Ectodermal cell (in vitro differentiated cells): ENCODE results near the gene OR9Q1. TPM values are rescaled to one million over a fixed set of nuclear protein-coding genes. Genes with fewer than 3 reads are reported as not detected.

Experiments
- H3K27ac ChIP-seq: 2 replicates; pipeline ENCODE4 v1.7.0; 2013; ENCODE audit warnings: mild to moderate bottlenecking, low read depth, low read length; ENCODE audit not compliant: insufficient read depth, poor library complexity, severe bottlenecking
- H3K27me3 ChIP-seq: 2 replicates; pipeline ENCODE4 v1.7.0; 2013; ENCODE audit warnings: mild to moderate bottlenecking, low read length; ENCODE audit not compliant: insufficient read depth, control insufficient read depth, poor library complexity, severe bottlenecking
- H3K36me3 ChIP-seq: one replicate; pipeline ENCODE4 v1.7.0; 2013; ENCODE audit warnings: low read length; ENCODE audit not compliant: control insufficient read depth, insufficient read depth
- H3K4me1 ChIP-seq: one replicate; pipeline ENCODE4 v1.7.0; 2013; ENCODE audit warnings: low read length; ENCODE audit not compliant: control insufficient read depth, insufficient read depth
- H3K4me3 ChIP-seq: 2 replicates; pipeline ENCODE4 v1.7.0; 2013; ENCODE audit warnings: low read depth, low read length, control low read depth; ENCODE audit not compliant: insufficient read depth
- H3K9me3 ChIP-seq: 2 replicates; pipeline ENCODE4 v1.7.0; 2013; ENCODE audit warnings: mild to moderate bottlenecking, low read length, moderate library complexity; ENCODE audit not compliant: control insufficient read depth
- WGBS, 2 experiments: methylation state at CpG; one replicate each; pipeline ENCODE4 v1.1.7; 2013; ENCODE audit warnings: missing lambda C conversion rate in 2 of 2; 5-methylcytosine and 5-hydroxymethylcytosine counted together
- polyA plus RNA-seq, 4 experiments: library from polyadenylated mRNA; stranded (reverse); fragments of 50-300 nt; gene quantifications; one replicate each; pipeline ENCODE4 v1.2.3, GENCODE V29; 2013

Gene OR9Q1
- not detected for polyA plus RNA-seq (2013, experiment 1 of 4)
- not detected for polyA plus RNA-seq (2013, experiment 2 of 4)
- polyA plus RNA-seq (2013, experiment 3 of 4) = not detected
- not detected for polyA plus RNA-seq (2013, experiment 4 of 4)

- WGBS, 2 experiments = 87 to 88% methylated on average over 2 to 4 of the region's 5 CpGs
- Histone ChIP-seq H3K9me3 (no peaks in the 10 kb centered on the region), H3K27me3 (no peaks in the 10 kb centered on the region), H3K4me1 (no peaks in the 10 kb centered on the region), H3K4me3 (no peak within 1 kb of the TSS), H3K36me3 (no peaks in the 10 kb centered on the region), H3K27ac (no peak within 1 kb of the TSS)
These were observed at the start of gene OR9Q1 for GRCh38 chr11:58023435-58023931. Gene OR9Q1, plus strand, starts transcription at chr11:58023881. Its CDS starts 155,564 bp downstream, at chr11:58179445.

- no peak overlapping the region for H3K4me3 ChIP-seq
- no peaks in the 10 kb centered on the region for H3K27me3 ChIP-seq
- no peaks in the 10 kb centered on the region for H3K9me3 ChIP-seq
- H3K36me3 ChIP-seq = no peaks in the 10 kb centered on the region
- WGBS, 2 experiments = 88 to 89% methylated on average over 1 of the region's 1 CpG
- peaks cover 6% of the 10 kb centered on the region for H3K4me1 ChIP-seq
- H3K27ac ChIP-seq = no peak overlapping the region
These were observed 49.5 kb upstream of the OR9Q1 start for GRCh38 chr11:57974132-57974531.

DNA sequence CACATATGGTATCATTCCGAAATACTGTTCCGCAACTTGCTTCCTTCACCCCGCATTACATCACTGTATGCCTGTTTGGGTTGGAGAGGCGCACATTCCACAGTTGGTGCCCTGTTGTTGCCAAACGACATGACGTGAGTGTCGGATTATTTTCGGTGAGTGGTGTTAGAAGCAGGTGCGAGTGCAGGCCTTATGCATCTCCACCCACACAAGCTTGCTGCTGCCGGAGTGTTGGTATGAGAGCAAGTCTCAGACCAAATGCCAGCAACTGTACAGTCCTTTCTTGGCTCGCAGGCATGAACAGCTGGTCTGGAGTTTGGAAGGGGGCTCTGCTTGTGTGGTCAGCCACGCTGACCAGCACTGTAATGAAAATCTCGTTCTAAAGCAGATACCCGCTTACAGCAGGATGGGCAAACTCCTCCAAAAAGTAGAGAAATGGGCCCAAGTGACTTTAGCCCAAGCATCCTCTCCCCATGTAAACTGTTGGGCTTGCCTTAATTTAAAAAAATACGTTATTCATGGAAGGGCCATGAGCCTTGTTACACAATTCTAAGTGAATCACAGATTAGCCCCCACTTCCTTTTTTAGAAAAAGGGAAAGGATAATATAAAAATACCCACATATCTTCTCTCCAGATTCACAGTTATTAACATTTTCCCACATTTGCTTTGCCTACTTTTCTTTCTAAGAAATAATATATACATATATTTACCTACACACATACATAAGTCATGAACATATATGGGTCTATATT lies 48.7 kb upstream of the OR9Q1 start:
- H3K4me3 ChIP-seq = no peak overlapping the region
- H3K4me1 ChIP-seq = peaks cover 6% of the 10 kb centered on the region
- no peaks in the 10 kb centered on the region for H3K27me3 ChIP-seq
- H3K36me3 ChIP-seq = no peaks in the 10 kb centered on the region
- no peaks in the 10 kb centered on the region for H3K9me3 ChIP-seq
- no peak overlapping the region for H3K27ac ChIP-seq
- WGBS, 2 experiments = 94 to 95% methylated on average over 15 of the region's 15 CpGs

DNA sequence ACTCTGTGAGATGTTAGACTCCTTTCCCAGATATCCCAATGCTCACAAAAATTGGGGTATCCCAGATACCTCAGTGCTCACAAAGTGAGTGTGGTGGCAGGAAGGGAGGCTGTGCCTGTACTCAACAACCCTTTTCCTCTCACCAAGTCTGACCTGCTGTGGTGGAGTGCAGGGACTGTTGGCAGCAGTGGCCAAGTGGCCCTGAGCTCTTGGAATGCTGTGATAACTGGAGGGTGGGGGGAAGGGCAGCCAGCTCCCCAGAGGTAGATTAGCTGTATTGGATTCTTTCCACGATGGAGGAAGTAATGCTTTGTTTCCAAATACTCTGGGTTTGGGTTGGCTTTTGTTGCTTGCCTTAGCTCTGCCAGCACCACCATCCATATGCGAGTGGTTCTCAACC lies 46.0 kb upstream of the OR9Q1 start:
- Histone ChIP-seq H3K36me3 (no peaks in the 10 kb centered on the region), H3K9me3 (no peaks in the 10 kb centered on the region), H3K27me3 (no peaks in the 10 kb centered on the region), H3K4me1 (peaks cover 6% of the 10 kb centered on the region), H3K27ac (no peak overlapping the region), H3K4me3 (no peak overlapping the region)
- WGBS, 2 experiments = 56 to 67% methylated on average over 2 of the region's 2 CpGs

DNA sequence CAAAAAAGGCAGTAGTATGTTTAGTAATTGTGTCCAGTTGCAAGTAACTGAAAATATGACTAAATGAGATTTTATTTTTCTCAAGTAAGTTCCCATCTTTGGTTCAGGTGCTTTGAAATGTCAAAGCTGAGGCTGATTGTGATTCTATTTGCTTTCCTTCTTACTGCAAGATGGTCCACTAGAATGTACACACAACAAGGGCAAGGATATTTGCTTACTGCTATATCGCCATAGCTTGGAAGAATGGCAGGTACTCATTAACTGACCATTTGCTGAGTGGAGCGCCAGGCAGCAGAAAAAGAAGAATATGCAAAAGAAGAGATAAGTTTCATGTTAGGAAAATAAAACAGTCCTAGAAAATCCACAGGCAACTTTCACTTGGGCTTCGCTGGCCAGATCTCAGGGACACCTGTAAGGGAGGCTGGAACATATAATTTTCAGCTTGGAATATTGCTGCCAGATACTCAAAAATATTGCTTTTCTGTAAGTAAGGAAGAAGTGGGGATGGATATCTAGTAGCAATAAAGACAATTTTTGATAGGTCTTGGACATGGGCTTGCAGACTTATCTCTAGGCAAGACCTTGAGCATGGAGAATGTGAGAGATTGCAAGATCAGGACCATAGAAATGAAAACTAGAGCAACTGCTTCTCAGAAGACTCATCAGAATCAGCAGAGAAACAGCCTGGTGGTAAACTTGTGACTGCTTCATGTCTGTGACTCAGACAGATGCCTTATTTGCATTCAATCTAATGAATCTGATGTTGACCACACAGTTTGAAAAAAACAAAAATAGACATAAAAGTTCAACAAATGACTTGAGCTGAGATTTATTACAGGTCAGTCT lies 44.8 kb upstream of the OR9Q1 start:
- WGBS, 2 experiments = 93 to 96% methylated on average over 3 of the region's 3 CpGs

DNA sequence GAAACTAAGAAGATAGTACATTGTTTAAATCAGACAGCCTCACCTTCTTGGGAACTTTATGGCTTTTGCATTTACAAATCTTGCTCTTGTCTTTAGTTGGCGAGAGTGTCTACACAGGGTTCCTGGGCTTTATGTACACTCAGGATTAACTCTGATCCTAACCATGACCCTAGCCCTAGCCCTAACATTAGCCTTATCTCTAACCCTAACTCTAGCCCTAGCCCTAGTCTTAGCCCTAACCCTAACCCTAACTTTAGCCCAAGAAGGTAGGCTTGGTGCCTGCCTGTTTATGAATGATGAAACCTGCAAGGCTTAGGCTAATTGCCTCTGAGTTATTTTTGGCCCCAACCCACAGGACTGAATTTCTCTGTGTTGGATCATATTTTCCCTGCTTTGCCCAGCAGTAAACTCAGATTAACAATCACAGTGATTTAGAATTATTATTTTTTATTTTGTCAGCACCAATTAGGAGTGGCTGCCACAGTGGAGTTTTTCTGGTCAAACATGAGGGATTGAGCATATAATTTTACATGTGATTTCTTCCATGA lies 44.1 kb upstream of the OR9Q1 start:
- WGBS, 2 experiments = 90 to 97% methylated on average over 1 of the region's 1 CpG
- Histone ChIP-seq H3K4me3 (no peak overlapping the region), H3K36me3 (no peaks in the 10 kb centered on the region), H3K4me1 (peaks cover 6% of the 10 kb centered on the region), H3K27ac (no peak overlapping the region), H3K9me3 (no peaks in the 10 kb centered on the region), H3K27me3 (no peaks in the 10 kb centered on the region)

More for the DNA sequence above, 44.8 kb upstream of the OR9Q1 start:
- no peaks in the 10 kb centered on the region for H3K36me3 ChIP-seq
- H3K4me3 ChIP-seq = no peak overlapping the region
- H3K4me1 ChIP-seq = peaks cover 6% of the 10 kb centered on the region
- no peaks in the 10 kb centered on the region for H3K27me3 ChIP-seq
- H3K9me3 ChIP-seq = no peaks in the 10 kb centered on the region
- no peak overlapping the region for H3K27ac ChIP-seq

DNA sequence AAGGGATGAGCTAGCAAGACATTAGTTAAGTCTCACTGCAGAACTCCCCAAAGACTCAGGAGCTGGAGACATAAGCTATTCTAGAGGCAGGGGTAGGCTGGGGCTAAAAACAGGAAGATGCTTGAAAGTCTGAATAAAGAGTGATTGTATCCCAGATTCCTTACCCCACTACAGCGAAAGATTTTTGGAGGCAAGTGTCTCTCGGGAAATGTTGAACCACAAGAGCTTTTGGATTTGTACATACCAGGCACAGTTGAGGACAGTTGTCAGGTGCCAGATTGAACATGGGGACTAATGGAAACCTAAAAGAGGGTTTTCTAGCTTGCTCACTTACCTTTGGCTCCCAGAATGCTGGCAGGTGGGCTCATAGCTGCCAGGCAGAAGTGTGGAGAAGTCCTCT lies 43.5 kb upstream of the OR9Q1 start:
- Histone ChIP-seq H3K4me1 (peaks cover 6% of the 10 kb centered on the region), H3K27me3 (no peaks in the 10 kb centered on the region), H3K36me3 (no peaks in the 10 kb centered on the region), H3K27ac (no peak overlapping the region), H3K4me3 (no peak overlapping the region), H3K9me3 (no peaks in the 10 kb centered on the region)
- 91 to 100% methylated on average over 2 of the region's 2 CpGs for WGBS, 2 experiments

GRCh38 chr11:57981536-57981935 lies 42.1 kb upstream of the OR9Q1 start:
- peaks cover 6% of the 10 kb centered on the region for H3K4me1 ChIP-seq
- no peaks in the 10 kb centered on the region for H3K27me3 ChIP-seq
- no peak overlapping the region for H3K27ac ChIP-seq
- 95 to 96% methylated on average over 3 of the region's 3 CpGs for WGBS, 2 experiments
- no peaks in the 10 kb centered on the region for H3K9me3 ChIP-seq
- no peaks in the 10 kb centered on the region for H3K36me3 ChIP-seq
- H3K4me3 ChIP-seq = no peak overlapping the region

GRCh38 chr11:57982776-57983175 lies 40.9 kb upstream of the OR9Q1 start:
- WGBS, 2 experiments = 76 to 81% methylated on average over 3 to 4 of the region's 4 CpGs
- Histone ChIP-seq H3K36me3 (no peaks in the 10 kb centered on the region), H3K4me1 (peaks cover 3% of the 10 kb centered on the region), H3K4me3 (no peak overlapping the region), H3K27me3 (no peaks in the 10 kb centered on the region), H3K27ac (no peak overlapping the region), H3K9me3 (no peaks in the 10 kb centered on the region)

GRCh38 chr11:57983191-57983590 lies 40.5 kb upstream of the OR9Q1 start:
- WGBS, 2 experiments = 87 to 94% methylated on average over 3 of the region's 3 CpGs
- Histone ChIP-seq H3K36me3 (no peaks in the 10 kb centered on the region), H3K4me3 (no peak overlapping the region), H3K27ac (no peak overlapping the region), H3K9me3 (no peaks in the 10 kb centered on the region), H3K4me1 (no peaks in the 10 kb centered on the region), H3K27me3 (no peaks in the 10 kb centered on the region)
